ENCODE measurements around the gene MYO1E.

The MYO1E gene

GRCh38 chr15:59304034-59304795 is 68.5 kb downstream of the MYO1E start:
- peak overlapping the region; percentile 76 for H3K27ac ChIP-seq (ENCODE audit: low read depth, low read length)
- H3F3A ChIP-seq (ENCODE audit: insufficient read depth), result peaks cover 63% of the 10 kb centered on the region
- H3K4me3 ChIP-seq (ENCODE audit: insufficient read depth, low read length, poor library complexity, severe bottlenecking), result peak overlapping the region; percentile 21
- peak overlapping the region; percentile 45 for H3K9ac ChIP-seq (ENCODE audit: low read length)
- TF ChIP-seq EZH2phosphoT487 (conservative IDR thresholded peaks at IDR 0.05; ENCODE audit: low read length) (no peak), CTCF (IDR thresholded peaks at IDR 0.05; ENCODE audit: insufficient read depth, low read length, poor library complexity, severe bottlenecking) (no peak)
- peaks cover 3% of the 10 kb centered on the region; the same call in 1 of the 2 replicates for H3K36me3 ChIP-seq (ENCODE audit: low read length)
- H3K27me3 ChIP-seq (ENCODE audit: low read length), result no peaks in the 10 kb centered on the region
- H3K9me3 ChIP-seq (ENCODE audit: insufficient read depth, low read length), result no peaks in the 10 kb centered on the region
- peaks cover 10% of the 10 kb centered on the region for H4K20me1 ChIP-seq (ENCODE audit: low read depth, low read length)
- peaks cover 94% of the 10 kb centered on the region for H3K79me2 ChIP-seq (ENCODE audit: insufficient read depth, low read length)
- no peaks in the 10 kb centered on the region for H3K9me2 ChIP-seq (replicated peaks; ENCODE audit: insufficient read depth, low read length)
- peak overlapping the region; percentile 66 for H3K4me2 ChIP-seq (ENCODE audit: low read depth, low read length, poor library complexity, severe bottlenecking)
- no peak overlapping the region for H2AFZ ChIP-seq (ENCODE audit: low read depth, low read length, severe bottlenecking)

- Histone ChIP-seq H2AFZ (ENCODE audit: low read depth, low read length, severe bottlenecking) (no peak overlapping the region), H3K27me3 (ENCODE audit: low read length) (no peaks in the 10 kb centered on the region), H3K36me3 (ENCODE audit: low read length) (peaks cover 6% of the 10 kb centered on the region; the same call in 1 of the 2 replicates), H3K9me2 (replicated peaks; ENCODE audit: insufficient read depth, low read length) (no peaks in the 10 kb centered on the region), H3K9me3 (ENCODE audit: insufficient read depth, low read length) (no peaks in the 10 kb centered on the region), H3K27ac (ENCODE audit: low read depth, low read length) (peak overlapping the region; percentile 76), H3K4me2 (ENCODE audit: low read depth, low read length, poor library complexity, severe bottlenecking) (peak overlapping the region; percentile 66), H4K20me1 (ENCODE audit: low read depth, low read length) (peaks cover 16% of the 10 kb centered on the region), H3F3A (ENCODE audit: insufficient read depth) (peaks cover 67% of the 10 kb centered on the region), H3K79me2 (ENCODE audit: insufficient read depth, low read length) (peaks cover 94% of the 10 kb centered on the region), H3K9ac (ENCODE audit: low read length) (peak overlapping the region; percentile 45; the same call in 1 of the 2 replicates), H3K4me3 (ENCODE audit: insufficient read depth, low read length, poor library complexity, severe bottlenecking) (no peak overlapping the region)
- TF ChIP-seq CTCF (IDR thresholded peaks at IDR 0.05; ENCODE audit: insufficient read depth, low read length, poor library complexity, severe bottlenecking) (no peak), EZH2phosphoT487 (conservative IDR thresholded peaks at IDR 0.05; ENCODE audit: low read length) (no peak)
These were observed 69.0 kb downstream of the MYO1E start for GRCh38 chr15:59303633-59304032.

GRCh38 chr15:59303136-59303535 is 69.5 kb downstream of the MYO1E start:
- H4K20me1 ChIP-seq (ENCODE audit: low read depth, low read length), result peaks cover 20% of the 10 kb centered on the region
- H3K79me2 ChIP-seq (ENCODE audit: insufficient read depth, low read length), result peaks cover 97% of the 10 kb centered on the region
- no peaks in the 10 kb centered on the region for H3K9me3 ChIP-seq (ENCODE audit: insufficient read depth, low read length)
- H3K27ac ChIP-seq (ENCODE audit: low read depth, low read length), result peak overlapping the region; percentile 76
- H3K4me2 ChIP-seq (ENCODE audit: low read depth, low read length, poor library complexity, severe bottlenecking), result peak overlapping the region; percentile 66
- peak overlapping the region; percentile 45; the same call in 1 of the 2 replicates for H3K9ac ChIP-seq (ENCODE audit: low read length)
- H3K4me3 ChIP-seq (ENCODE audit: insufficient read depth, low read length, poor library complexity, severe bottlenecking), result no peak overlapping the region
- no peaks in the 10 kb centered on the region for H3K27me3 ChIP-seq (ENCODE audit: low read length)
- TF ChIP-seq CTCF (IDR thresholded peaks at IDR 0.05; ENCODE audit: insufficient read depth, low read length, poor library complexity, severe bottlenecking) (no peak), EZH2phosphoT487 (conservative IDR thresholded peaks at IDR 0.05; ENCODE audit: low read length) (no peak)
- H2AFZ ChIP-seq (ENCODE audit: low read depth, low read length, severe bottlenecking), result no peak overlapping the region
- peaks cover 6% of the 10 kb centered on the region; the same call in 1 of the 2 replicates for H3K36me3 ChIP-seq (ENCODE audit: low read length)
- H3K9me2 ChIP-seq (replicated peaks; ENCODE audit: insufficient read depth, low read length), result no peaks in the 10 kb centered on the region
- H3F3A ChIP-seq (ENCODE audit: insufficient read depth), result peaks cover 69% of the 10 kb centered on the region
